Glutamatergic neuron (in vitro differentiated cells): ENCODE results near the gene DCXR. TPM values are rescaled to one million over a fixed set of nuclear protein-coding genes. Genes with fewer than 3 reads are reported as not detected.

ENCODE experiments used
- DNase-seq: peaks from one replicate; pipeline ENCODE4 v3.0.0; 2022
- H3K27ac Mint-ChIP-seq: one replicate; pipeline ENCODE4 v1.8.0; 2020; ENCODE audit warnings: mild to moderate bottlenecking, mixed read lengths, inconsistent platforms; ENCODE audit not compliant: unreplicated experiment
- H3K27me3 Mint-ChIP-seq: one replicate; pipeline ENCODE4 v1.8.0; 2020; ENCODE audit warnings: mild to moderate bottlenecking, moderate library complexity, mixed read lengths, inconsistent platforms; ENCODE audit not compliant: unreplicated experiment
- H3K36me3 Mint-ChIP-seq: one replicate; pipeline ENCODE4 v1.8.0; 2020; ENCODE audit warnings: mild to moderate bottlenecking, mixed read lengths, inconsistent platforms; ENCODE audit not compliant: unreplicated experiment
- H3K4me1 Mint-ChIP-seq: one replicate; pipeline ENCODE4 v1.8.0; 2020; ENCODE audit warnings: mild to moderate bottlenecking, low read depth, mixed read lengths, inconsistent platforms; ENCODE audit not compliant: unreplicated experiment
- H3K4me3 Mint-ChIP-seq: one replicate; pipeline ENCODE4 v1.8.0; 2020; ENCODE audit warnings: mild to moderate bottlenecking, mixed read lengths, inconsistent platforms; ENCODE audit not compliant: unreplicated experiment
- H3K9me3 Mint-ChIP-seq: one replicate; pipeline ENCODE4 v1.8.0; 2020; ENCODE audit warnings: mild to moderate bottlenecking, moderate library complexity, mixed read lengths, inconsistent platforms; ENCODE audit not compliant: unreplicated experiment
- total RNA-seq: library from RNA; stranded (reverse); fragmentation: NEBNext Ultra II Directional; extraction: Animal tissue kit (Norgen Biotek cat#: 25700); gene quantifications from one replicate; pipeline ENCODE4 v1.2.1, GENCODE V29; 2021; ENCODE audit not compliant: unreplicated experiment
- TF ChIP-seq, protein P1 (sequence below): fragments of 200-600 bp; sonication (generic); IDR thresholded peaks from one replicate; pipeline ENCODE4 v1.5.0; 2021; ENCODE audit not compliant: partially characterized antibody, unreplicated experiment

Gene DCXR
- total RNA-seq, 1 donor from 2014 or later = 89.5 TPM

DNA sequence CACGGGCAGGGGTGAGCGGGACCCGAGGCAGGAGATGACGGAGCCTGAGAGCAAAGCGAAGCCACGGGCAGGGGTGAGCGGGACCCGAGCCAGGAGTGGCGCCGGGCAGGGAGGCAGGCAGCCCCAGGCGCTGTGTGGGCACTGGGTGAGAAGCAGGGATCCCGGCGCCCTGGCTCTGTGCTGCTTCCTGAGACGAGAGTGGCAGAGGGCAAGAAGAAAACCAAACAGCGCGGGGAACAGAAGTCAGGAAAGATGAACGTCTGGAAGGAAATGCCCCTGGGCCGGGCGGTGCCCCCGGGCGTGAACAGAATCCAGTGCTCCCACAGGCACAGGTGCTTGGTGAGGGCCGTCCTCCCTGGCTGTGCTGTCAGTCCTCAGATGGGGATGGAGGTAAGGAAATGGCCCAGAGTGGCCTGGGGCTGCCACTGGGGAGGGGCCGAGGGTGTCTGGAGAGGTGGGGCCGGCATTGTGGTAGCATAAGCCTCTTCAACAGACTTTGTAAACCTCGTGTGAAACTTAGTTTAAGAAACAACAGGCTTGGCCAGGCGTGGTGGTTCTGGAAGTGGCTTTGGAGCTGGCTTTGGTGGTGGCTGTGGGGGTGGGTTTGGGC, 50.2 kb downstream of the DCXR start:
- peaks cover 4% of the 10 kb centered on the region for H3K27me3 Mint-ChIP-seq
- no peak for DNase-seq
- peaks cover 4% of the 10 kb centered on the region for H3K4me1 Mint-ChIP-seq
- peaks cover 5% of the 10 kb centered on the region for H3K9me3 Mint-ChIP-seq
- no peak overlapping the region for H3K27ac Mint-ChIP-seq
- TF ChIP-seq, protein P1, sequence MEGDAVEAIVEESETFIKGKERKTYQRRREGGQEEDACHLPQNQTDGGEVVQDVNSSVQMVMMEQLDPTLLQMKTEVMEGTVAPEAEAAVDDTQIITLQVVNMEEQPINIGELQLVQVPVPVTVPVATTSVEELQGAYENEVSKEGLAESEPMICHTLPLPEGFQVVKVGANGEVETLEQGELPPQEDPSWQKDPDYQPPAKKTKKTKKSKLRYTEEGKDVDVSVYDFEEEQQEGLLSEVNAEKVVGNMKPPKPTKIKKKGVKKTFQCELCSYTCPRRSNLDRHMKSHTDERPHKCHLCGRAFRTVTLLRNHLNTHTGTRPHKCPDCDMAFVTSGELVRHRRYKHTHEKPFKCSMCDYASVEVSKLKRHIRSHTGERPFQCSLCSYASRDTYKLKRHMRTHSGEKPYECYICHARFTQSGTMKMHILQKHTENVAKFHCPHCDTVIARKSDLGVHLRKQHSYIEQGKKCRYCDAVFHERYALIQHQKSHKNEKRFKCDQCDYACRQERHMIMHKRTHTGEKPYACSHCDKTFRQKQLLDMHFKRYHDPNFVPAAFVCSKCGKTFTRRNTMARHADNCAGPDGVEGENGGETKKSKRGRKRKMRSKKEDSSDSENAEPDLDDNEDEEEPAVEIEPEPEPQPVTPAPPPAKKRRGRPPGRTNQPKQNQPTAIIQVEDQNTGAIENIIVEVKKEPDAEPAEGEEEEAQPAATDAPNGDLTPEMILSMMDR = no peak
- no peak overlapping the region for H3K4me3 Mint-ChIP-seq
- H3K36me3 Mint-ChIP-seq = peaks cover 5% of the 10 kb centered on the region

DNA sequence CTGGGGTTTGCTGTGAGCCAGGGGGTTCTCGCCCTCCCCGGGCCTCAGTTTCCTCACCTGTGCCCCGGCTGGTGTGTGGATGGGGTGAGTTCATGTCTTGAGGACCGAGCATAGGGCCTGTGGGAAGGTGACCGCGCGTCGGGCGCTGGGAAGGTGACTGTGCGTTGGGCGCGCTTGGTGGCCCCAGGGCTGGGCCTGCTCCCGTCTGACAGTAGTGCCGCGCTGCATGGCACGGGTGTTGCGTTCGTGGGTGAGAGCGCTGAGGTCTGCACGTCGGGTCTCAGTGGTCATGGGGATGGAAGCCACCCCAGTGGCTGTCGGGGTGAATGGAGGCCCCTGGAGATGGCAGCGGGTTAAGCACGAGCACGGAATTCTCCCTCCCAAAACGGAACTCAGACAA, 50.9 kb downstream of the DCXR start:
- peaks cover 2% of the 10 kb centered on the region for H3K4me1 Mint-ChIP-seq
- H3K36me3 Mint-ChIP-seq = peaks cover 5% of the 10 kb centered on the region
- H3K9me3 Mint-ChIP-seq = peaks cover 5% of the 10 kb centered on the region
- no peak for DNase-seq
- H3K4me3 Mint-ChIP-seq = no peak overlapping the region
- H3K27me3 Mint-ChIP-seq = peaks cover 4% of the 10 kb centered on the region
- no peak overlapping the region for H3K27ac Mint-ChIP-seq
- TF ChIP-seq, protein P1 = no peak

Other genes starting within 250 kb of the DCXR start
- gene GCGR, start 233.5 kb downstream of the DCXR start, total RNA-seq = 6.7 TPM
- gene MCRIP1, start 204.4 kb downstream of the DCXR start, total RNA-seq = 218 TPM
- gene PPP1R27, start 202.6 kb downstream of the DCXR start, total RNA-seq = 0.81 TPM
- gene P4HB, start 177.2 kb downstream of the DCXR start, total RNA-seq = 259 TPM
- 432 TPM for gene ARHGDIA, start 166.4 kb downstream of the DCXR start, total RNA-seq
- 80.6 TPM for gene ALYREF, start 146.1 kb downstream of the DCXR start, total RNA-seq
- 118 TPM for gene ANAPC11, start 146.0 kb downstream of the DCXR start, total RNA-seq
- 0.96 TPM for gene NPB, start 135.5 kb downstream of the DCXR start, total RNA-seq
- gene PCYT2, start 126.3 kb downstream of the DCXR start, total RNA-seq = 63.0 TPM
- gene SIRT7, start 119.5 kb downstream of the DCXR start, total RNA-seq = 38.7 TPM
- 30.6 TPM for gene MAFG, start 110.0 kb downstream of the DCXR start, total RNA-seq
- gene PYCR1, start 100.4 kb downstream of the DCXR start, total RNA-seq = 68.1 TPM
- 0.69 TPM for gene MYADML2, start 90.5 kb downstream of the DCXR start, total RNA-seq
- gene NOTUM, start 76.5 kb downstream of the DCXR start, total RNA-seq = 39.8 TPM
- 51.7 TPM for gene ASPSCR1, start 60.1 kb downstream of the DCXR start, total RNA-seq
- gene CENPX, start 14.8 kb downstream of the DCXR start, total RNA-seq = 59.9 TPM
- gene LRRC45, start 14.4 kb downstream of the DCXR start, total RNA-seq = 29.6 TPM
- 46.0 TPM for gene RAC3, start 6.0 kb downstream of the DCXR start, total RNA-seq
- gene RFNG, start 14.1 kb upstream of the DCXR start, total RNA-seq = 50.8 TPM
- 115 TPM for gene GPS1, start 14.2 kb upstream of the DCXR start, total RNA-seq
- 122 TPM for gene DUS1L, start 28.1 kb upstream of the DCXR start, total RNA-seq
- gene FASN, start 60.5 kb upstream of the DCXR start, total RNA-seq = 439 TPM
- gene CCDC57, start 175.1 kb upstream of the DCXR start, total RNA-seq = 40.7 TPM
- gene SLC16A3, start 191.3 kb upstream of the DCXR start, total RNA-seq = 15.6 TPM
- 211 TPM for gene CSNK1D, start 236.0 kb upstream of the DCXR start, total RNA-seq